GM12878 (cell line): ENCODE measurements around the gene DIAPH1. TPM values are rescaled to one million over a fixed set of nuclear protein-coding genes. Genes with fewer than 3 reads are reported as not detected.
A peak's percentile ranks its signal among the peaks of the same experiment; 100 is the strongest.

ENCODE experiments used
- BACH1 ChIP-seq: fragments of 450-650 bp; IDR thresholded peaks from 2 replicates; pipeline ENCODE4 v1.6.1; 2017; ENCODE audit warnings: mild to moderate bottlenecking, borderline replicate concordance
- CBX5 ChIP-seq: sonication (generic); IDR thresholded peaks from 2 replicates; pipeline ENCODE4 v1.6.1; 2016; ENCODE audit warnings: low read depth, moderate library complexity, mild to moderate bottlenecking, inconsistent platforms
- EED ChIP-seq: sonication (generic); IDR thresholded peaks from 2 replicates; pipeline ENCODE4 v1.6.1; 2016; ENCODE audit warnings: antibody characterized with exemption, low read depth
- ELK1 ChIP-seq: IDR thresholded peaks from 2 replicates; pipeline ENCODE4 v1.6.1; 2012; ENCODE audit warnings: low read depth, low read length, improper control_type of control experiment
- GABPA ChIP-seq: IDR thresholded peaks from 2 replicates; pipeline ENCODE4 v1.6.1; 2014; ENCODE audit warnings: antibody characterized with exemption, low read depth, mild to moderate bottlenecking, inconsistent platforms
- HCFC1 ChIP-seq: fragments of 150-350 bp; IDR thresholded peaks from 2 replicates; pipeline ENCODE4 v1.6.1; 2014; ENCODE audit warnings: low read length
- NBN ChIP-seq: fragments of 450-650 bp; IDR thresholded peaks from 2 replicates; pipeline ENCODE4 v1.6.1; 2016
- NFIC ChIP-seq: IDR thresholded peaks from 2 replicates; pipeline ENCODE4 v1.6.1; 2012; ENCODE audit warnings: low read depth, mild to moderate bottlenecking, inconsistent platforms, low read length, moderate library complexity
- SKIL ChIP-seq: fragments of 450-650 bp; IDR thresholded peaks from 2 replicates; pipeline ENCODE4 v1.6.1; 2017; ENCODE audit warnings: mild to moderate bottlenecking, low read depth, inconsistent platforms; ENCODE audit not compliant: poor library complexity, severe bottlenecking
- TBL1XR1 ChIP-seq: IDR thresholded peaks from 2 replicates; pipeline ENCODE4 v1.6.1; 2012; ENCODE audit warnings: low read depth, low read length, improper control_type of control experiment
- ZNF207 ChIP-seq: fragments of 450-650 bp; IDR thresholded peaks from 2 replicates; pipeline ENCODE4 v1.6.1; 2014; ENCODE audit warnings: antibody characterized with exemption, mild to moderate bottlenecking, borderline replicate concordance
- polyA plus RNA-seq, 11 experiments: library from polyadenylated mRNA; depleted of rRNA in 4 of 11; unstranded in 6 of 11; stranded (reverse) in 5 of 11; fragments of >200 nt; fragmentation: Nextera tagmentation in 4 of 11; fragmentation: Illumina TruSeq in 1 of 11; extraction: Ambion mirVana in 4 of 11; extraction: Trizol in 1 of 11; gene quantifications; 1 replicate in 1 of 11; 2 replicates in 10 of 11; pipeline versions ENCODE4 v1.2.1 to v1.2.3, GENCODE V29; 2011 to 2016; ENCODE audit warnings: inconsistent platforms in 2 of 11, missing spikeins in 2 of 11, low read depth in 1 of 11
- total RNA-seq, 4 experiments: library from RNA; depleted of rRNA in 3 of 4; stranded (reverse); fragments of >200 nt in 3 of 4; fragmentation: Illumina TruSeq in 1 of 4; extraction: Trizol in 1 of 4; gene quantifications; 2 replicates each; pipeline versions ENCODE4 v1.2.1 to v1.2.3, GENCODE V29; 2013 to 2021
- TF ChIP-seq, protein P1 (sequence below): fragments of 450-650 bp; IDR thresholded peaks from 2 replicates; pipeline ENCODE4 v1.6.1; 2016; ENCODE audit warnings: mild to moderate bottlenecking, moderate library complexity, borderline replicate concordance
- TF ChIP-seq, protein P2 (sequence below): fragments of 450-650 bp; IDR thresholded peaks from 2 replicates; pipeline ENCODE4 v1.6.1; 2017; ENCODE audit warnings: low read depth, mild to moderate bottlenecking, moderate library complexity
- TF ChIP-seq, protein P3 (sequence below): fragments of 450-650 bp; IDR thresholded peaks from 2 replicates; pipeline ENCODE4 v1.6.1; 2016; ENCODE audit warnings: mild to moderate bottlenecking

Gene DIAPH1
- total and polyA plus RNA-seq, 10 of the 15 experiments (the other 5 are each of a cell fraction or from before 2014, with no cell fraction given), result 37.8 to 168 (median 59.0) TPM

- TF ChIP-seq TBL1XR1 (0 out of 2 replicates have a peak, but pooled peaks have one; percentile 5), CBX5 (no peak), GABPA (peak; percentile 75), ZNF207 (no peak), BACH1 (no peak), ELK1 (no peak), EED (no peak), SKIL (no peak), HCFC1 (0 out of 2 replicates have a peak, but pooled peaks have one; percentile 18), NFIC (no peak), NBN (peak; percentile 80)
- TF ChIP-seq, protein P1, sequence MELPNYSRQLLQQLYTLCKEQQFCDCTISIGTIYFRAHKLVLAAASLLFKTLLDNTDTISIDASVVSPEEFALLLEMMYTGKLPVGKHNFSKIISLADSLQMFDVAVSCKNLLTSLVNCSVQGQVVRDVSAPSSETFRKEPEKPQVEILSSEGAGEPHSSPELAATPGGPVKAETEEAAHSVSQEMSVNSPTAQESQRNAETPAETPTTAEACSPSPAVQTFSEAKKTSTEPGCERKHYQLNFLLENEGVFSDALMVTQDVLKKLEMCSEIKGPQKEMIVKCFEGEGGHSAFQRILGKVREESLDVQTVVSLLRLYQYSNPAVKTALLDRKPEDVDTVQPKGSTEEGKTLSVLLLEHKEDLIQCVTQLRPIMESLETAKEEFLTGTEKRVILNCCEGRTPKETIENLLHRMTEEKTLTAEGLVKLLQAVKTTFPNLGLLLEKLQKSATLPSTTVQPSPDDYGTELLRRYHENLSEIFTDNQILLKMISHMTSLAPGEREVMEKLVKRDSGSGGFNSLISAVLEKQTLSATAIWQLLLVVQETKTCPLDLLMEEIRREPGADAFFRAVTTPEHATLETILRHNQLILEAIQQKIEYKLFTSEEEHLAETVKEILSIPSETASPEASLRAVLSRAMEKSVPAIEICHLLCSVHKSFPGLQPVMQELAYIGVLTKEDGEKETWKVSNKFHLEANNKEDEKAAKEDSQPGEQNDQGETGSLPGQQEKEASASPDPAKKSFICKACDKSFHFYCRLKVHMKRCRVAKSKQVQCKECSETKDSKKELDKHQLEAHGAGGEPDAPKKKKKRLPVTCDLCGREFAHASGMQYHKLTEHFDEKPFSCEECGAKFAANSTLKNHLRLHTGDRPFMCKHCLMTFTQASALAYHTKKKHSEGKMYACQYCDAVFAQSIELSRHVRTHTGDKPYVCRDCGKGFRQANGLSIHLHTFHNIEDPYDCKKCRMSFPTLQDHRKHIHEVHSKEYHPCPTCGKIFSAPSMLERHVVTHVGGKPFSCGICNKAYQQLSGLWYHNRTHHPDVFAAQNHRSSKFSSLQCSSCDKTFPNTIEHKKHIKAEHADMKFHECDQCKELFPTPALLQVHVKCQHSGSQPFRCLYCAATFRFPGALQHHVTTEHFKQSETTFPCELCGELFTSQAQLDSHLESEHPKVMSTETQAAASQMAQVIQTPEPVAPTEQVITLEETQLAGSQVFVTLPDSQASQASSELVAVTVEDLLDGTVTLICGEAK, result peak; percentile 85
- TF ChIP-seq, protein P2, sequence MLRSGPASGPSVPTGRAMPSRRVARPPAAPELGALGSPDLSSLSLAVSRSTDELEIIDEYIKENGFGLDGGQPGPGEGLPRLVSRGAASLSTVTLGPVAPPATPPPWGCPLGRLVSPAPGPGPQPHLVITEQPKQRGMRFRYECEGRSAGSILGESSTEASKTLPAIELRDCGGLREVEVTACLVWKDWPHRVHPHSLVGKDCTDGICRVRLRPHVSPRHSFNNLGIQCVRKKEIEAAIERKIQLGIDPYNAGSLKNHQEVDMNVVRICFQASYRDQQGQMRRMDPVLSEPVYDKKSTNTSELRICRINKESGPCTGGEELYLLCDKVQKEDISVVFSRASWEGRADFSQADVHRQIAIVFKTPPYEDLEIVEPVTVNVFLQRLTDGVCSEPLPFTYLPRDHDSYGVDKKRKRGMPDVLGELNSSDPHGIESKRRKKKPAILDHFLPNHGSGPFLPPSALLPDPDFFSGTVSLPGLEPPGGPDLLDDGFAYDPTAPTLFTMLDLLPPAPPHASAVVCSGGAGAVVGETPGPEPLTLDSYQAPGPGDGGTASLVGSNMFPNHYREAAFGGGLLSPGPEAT, result peak; percentile 73
- TF ChIP-seq, protein P3, sequence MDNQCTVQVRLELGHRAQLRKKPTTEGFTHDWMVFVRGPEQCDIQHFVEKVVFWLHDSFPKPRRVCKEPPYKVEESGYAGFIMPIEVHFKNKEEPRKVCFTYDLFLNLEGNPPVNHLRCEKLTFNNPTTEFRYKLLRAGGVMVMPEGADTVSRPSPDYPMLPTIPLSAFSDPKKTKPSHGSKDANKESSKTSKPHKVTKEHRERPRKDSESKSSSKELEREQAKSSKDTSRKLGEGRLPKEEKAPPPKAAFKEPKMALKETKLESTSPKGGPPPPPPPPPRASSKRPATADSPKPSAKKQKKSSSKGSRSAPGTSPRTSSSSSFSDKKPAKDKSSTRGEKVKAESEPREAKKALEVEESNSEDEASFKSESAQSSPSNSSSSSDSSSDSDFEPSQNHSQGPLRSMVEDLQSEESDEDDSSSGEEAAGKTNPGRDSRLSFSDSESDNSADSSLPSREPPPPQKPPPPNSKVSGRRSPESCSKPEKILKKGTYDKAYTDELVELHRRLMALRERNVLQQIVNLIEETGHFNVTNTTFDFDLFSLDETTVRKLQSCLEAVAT, result peak; percentile 68
- TF ChIP-seq, all 136 proteins: peak for 11
Measured at GRCh38 chr5:141618030-141618803, 583 bp downstream of the DIAPH1 start (continued).
